Measurements from ENCODE around the gene NRARP.

The NRARP gene

DNA sequence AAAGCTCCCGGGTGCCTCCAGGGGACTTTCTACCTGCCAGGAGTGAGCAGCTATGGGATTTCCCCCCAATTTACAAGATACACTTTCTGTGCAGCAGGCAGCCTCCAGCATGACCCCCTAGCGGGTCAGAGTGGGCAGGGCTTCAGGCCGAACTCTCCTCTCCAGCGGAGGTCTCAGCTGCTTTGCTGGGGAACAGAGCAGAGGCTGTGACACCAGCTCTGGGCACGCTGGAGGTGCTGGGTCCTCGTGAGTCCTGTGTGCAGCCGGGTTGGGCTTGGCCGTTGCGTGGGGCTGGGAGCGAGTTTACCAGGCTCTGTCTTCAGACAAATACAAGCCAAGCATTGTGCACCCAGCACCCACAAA, 2.9 kb downstream of the NRARP start (continued):
- TF ChIP-seq, protein P1, sequence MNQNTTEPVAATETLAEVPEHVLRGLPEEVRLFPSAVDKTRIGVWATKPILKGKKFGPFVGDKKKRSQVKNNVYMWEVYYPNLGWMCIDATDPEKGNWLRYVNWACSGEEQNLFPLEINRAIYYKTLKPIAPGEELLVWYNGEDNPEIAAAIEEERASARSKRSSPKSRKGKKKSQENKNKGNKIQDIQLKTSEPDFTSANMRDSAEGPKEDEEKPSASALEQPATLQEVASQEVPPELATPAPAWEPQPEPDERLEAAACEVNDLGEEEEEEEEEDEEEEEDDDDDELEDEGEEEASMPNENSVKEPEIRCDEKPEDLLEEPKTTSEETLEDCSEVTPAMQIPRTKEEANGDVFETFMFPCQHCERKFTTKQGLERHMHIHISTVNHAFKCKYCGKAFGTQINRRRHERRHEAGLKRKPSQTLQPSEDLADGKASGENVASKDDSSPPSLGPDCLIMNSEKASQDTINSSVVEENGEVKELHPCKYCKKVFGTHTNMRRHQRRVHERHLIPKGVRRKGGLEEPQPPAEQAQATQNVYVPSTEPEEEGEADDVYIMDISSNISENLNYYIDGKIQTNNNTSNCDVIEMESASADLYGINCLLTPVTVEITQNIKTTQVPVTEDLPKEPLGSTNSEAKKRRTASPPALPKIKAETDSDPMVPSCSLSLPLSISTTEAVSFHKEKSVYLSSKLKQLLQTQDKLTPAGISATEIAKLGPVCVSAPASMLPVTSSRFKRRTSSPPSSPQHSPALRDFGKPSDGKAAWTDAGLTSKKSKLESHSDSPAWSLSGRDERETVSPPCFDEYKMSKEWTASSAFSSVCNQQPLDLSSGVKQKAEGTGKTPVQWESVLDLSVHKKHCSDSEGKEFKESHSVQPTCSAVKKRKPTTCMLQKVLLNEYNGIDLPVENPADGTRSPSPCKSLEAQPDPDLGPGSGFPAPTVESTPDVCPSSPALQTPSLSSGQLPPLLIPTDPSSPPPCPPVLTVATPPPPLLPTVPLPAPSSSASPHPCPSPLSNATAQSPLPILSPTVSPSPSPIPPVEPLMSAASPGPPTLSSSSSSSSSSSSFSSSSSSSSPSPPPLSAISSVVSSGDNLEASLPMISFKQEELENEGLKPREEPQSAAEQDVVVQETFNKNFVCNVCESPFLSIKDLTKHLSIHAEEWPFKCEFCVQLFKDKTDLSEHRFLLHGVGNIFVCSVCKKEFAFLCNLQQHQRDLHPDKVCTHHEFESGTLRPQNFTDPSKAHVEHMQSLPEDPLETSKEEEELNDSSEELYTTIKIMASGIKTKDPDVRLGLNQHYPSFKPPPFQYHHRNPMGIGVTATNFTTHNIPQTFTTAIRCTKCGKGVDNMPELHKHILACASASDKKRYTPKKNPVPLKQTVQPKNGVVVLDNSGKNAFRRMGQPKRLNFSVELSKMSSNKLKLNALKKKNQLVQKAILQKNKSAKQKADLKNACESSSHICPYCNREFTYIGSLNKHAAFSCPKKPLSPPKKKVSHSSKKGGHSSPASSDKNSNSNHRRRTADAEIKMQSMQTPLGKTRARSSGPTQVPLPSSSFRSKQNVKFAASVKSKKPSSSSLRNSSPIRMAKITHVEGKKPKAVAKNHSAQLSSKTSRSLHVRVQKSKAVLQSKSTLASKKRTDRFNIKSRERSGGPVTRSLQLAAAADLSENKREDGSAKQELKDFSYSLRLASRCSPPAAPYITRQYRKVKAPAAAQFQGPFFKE (tag by site-specific recombination; IDR thresholded peaks at IDR 0.05; ENCODE audit: borderline replicate concordance): no peak
- TF ChIP-seq, protein P2, sequence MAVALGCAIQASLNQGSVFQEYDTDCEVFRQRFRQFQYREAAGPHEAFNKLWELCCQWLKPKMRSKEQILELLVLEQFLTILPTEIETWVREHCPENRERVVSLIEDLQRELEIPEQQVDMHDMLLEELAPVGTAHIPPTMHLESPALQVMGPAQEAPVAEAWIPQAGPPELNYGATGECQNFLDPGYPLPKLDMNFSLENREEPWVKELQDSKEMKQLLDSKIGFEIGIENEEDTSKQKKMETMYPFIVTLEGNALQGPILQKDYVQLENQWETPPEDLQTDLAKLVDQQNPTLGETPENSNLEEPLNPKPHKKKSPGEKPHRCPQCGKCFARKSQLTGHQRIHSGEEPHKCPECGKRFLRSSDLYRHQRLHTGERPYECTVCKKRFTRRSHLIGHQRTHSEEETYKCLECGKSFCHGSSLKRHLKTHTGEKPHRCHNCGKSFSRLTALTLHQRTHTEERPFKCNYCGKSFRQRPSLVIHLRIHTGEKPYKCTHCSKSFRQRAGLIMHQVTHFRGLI (tag by site-specific recombination; IDR thresholded peaks at IDR 0.05): peak; percentile 97
- TF ChIP-seq ZNF221 (tag by site-specific recombination; IDR thresholded peaks at IDR 0.05; ENCODE audit: borderline replicate concordance) (no peak), ZNF677 (tag by site-specific recombination; IDR thresholded peaks at IDR 0.05) (no peak), PATZ1 (tag by site-specific recombination; IDR thresholded peaks at IDR 0.05) (0 out of 2 replicates have a peak, but pooled peaks have one; percentile 34), HOXA7 (CRISPR knock-in tag; IDR thresholded peaks at IDR 0.05; ENCODE audit: borderline replicate concordance) (no peak), ZNF202 (tag by site-specific recombination; IDR thresholded peaks at IDR 0.05; ENCODE audit: borderline replicate concordance) (no peak), ZIC2 (tag by site-specific recombination; IDR thresholded peaks at IDR 0.05) (peak; percentile 70)

DNA sequence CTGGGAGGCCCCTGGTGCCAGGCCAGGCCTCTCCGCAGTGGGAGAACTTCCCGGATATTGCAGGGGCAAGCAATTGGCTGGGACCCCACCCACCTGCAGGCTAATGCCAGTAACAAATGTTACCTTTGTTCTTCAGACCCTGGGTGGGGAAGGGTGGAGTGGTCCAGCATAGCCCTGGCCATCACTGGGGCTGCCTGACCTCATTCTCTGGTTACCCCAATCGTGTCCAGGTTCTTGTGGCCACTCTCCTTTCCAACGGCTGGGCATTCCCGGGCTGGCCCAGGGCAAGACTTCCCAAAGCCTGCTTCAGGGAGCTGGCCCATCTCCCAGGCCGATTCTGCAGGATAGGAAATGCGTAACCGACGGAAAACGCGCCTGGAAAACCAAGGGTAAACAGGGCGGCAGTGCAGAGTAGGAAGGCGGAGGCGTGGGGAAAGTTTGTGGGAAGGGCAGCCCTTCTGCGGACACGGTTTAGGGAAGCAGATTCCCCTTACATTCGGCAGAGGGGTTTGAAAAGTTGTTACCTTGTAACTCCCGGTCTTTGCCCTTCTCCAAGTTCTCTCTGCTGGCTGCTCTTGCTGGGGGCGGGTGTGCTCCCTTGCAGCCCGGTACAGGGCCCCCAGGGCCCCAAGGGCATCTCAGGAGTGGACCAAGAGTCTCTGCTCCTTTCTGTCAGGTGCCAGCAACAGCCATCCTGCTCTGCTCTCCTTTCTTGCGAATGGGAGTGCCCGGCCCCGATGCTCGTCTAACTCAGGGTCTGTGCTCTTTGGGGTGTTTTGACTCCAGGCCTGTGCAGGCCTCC, 3.5 kb downstream of the NRARP start:
- CTCF ChIA-PET: interaction anchor here (0.8 to 4.9 kb wide), 2 partner anchors 12 to 62 kb away, joined by 4 to 21 read pairs; no protein-coding TSS in a partner anchor
- Histone ChIP-seq H3K4me1 (ENCODE audit: control insufficient read depth, insufficient read depth, low read length) (peaks cover 15% of the 10 kb centered on the region), H3K27ac (ENCODE audit: extremely low read depth, low read depth, low read length) (no peak overlapping the region), H3K9me3 (ENCODE audit: control insufficient read depth, insufficient read depth, low read depth, low read length) (no peaks in the 10 kb centered on the region), H3K36me3 (ENCODE audit: control insufficient read depth in 2 of 2, insufficient read depth in 1 of 2, low read length in 2 of 2) (no peaks in the 10 kb centered on the region), H3K4me3 (ENCODE audit: low read depth, low read length) (no peak overlapping the region)
- TF ChIP-seq ZNF555 (tag by site-specific recombination; conservative IDR thresholded peaks at IDR 0.05) (no peak), ZBTB20 (tag by site-specific recombination; IDR thresholded peaks at IDR 0.05) (peak; percentile 47; the same call in 1 of the 2 replicates), ZNF341 (tag by site-specific recombination; IDR thresholded peaks at IDR 0.05; ENCODE audit: low read depth) (peak; percentile 77), ZBTB8A (tag by site-specific recombination; IDR thresholded peaks at IDR 0.05) (peak; percentile 57; the same call in 1 of the 2 replicates), ZNF600 (tag by site-specific recombination; IDR thresholded peaks at IDR 0.05) (peak; percentile 11; the same call in 1 of the 2 replicates), ZNF223 (tag by site-specific recombination; IDR thresholded peaks at IDR 0.05) (no peak), IKZF3 (tag by site-specific recombination; IDR thresholded peaks at IDR 0.05) (peak; percentile 63; the same call in 1 of the 2 replicates), GLI4 (tag by site-specific recombination; IDR thresholded peaks at IDR 0.05) (no peak)
- TF ChIP-seq, protein P3, sequence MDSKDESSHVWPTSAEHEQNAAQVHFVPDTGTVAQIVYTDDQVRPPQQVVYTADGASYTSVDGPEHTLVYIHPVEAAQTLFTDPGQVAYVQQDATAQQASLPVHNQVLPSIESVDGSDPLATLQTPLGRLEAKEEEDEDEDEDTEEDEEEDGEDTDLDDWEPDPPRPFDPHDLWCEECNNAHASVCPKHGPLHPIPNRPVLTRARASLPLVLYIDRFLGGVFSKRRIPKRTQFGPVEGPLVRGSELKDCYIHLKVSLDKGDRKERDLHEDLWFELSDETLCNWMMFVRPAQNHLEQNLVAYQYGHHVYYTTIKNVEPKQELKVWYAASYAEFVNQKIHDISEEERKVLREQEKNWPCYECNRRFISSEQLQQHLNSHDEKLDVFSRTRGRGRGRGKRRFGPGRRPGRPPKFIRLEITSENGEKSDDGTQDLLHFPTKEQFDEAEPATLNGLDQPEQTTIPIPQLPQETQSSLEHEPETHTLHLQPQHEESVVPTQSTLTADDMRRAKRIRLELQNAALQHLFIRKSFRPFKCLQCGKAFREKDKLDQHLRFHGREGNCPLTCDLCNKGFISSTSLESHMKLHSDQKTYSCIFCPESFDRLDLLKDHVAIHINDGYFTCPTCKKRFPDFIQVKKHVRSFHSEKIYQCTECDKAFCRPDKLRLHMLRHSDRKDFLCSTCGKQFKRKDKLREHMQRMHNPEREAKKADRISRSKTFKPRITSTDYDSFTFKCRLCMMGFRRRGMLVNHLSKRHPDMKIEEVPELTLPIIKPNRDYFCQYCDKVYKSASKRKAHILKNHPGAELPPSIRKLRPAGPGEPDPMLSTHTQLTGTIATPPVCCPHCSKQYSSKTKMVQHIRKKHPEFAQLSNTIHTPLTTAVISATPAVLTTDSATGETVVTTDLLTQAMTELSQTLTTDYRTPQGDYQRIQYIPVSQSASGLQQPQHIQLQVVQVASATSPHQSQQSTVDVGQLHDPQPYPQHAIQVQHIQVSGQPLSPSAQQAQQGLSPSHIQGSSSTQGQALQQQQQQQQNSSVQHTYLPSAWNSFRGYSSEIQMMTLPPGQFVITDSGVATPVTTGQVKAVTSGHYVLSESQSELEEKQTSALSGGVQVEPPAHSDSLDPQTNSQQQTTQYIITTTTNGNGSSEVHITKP (tag by site-specific recombination; IDR thresholded peaks at IDR 0.05): peak; percentile 19; the same call in 1 of the 2 replicates
- POLR2A ChIA-PET: interaction anchor here (0.5 to 1.9 kb wide), 5 partner anchors 12 to 147 kb away, joined by 3 to 11 read pairs (median 3); partner anchors contain the start of genes EXD3 and NELFB
